Nephron (organoid): ENCODE data around the gene TEX51.

Experiments
- H3K27ac Mint-ChIP-seq, 3 experiments: 2 replicates each; pipeline ENCODE4 v1.8.0; 2020; ENCODE audit warnings: mixed read lengths in 3 of 3, mild to moderate bottlenecking in 2 of 3, moderate library complexity in 1 of 3
- H3K27me3 Mint-ChIP-seq: 2 replicates; pipeline ENCODE4 v1.8.0; 2021; ENCODE audit warnings: low read depth, mild to moderate bottlenecking, moderate library complexity, mixed read lengths
- H3K36me3 Mint-ChIP-seq: 2 replicates; pipeline ENCODE4 v1.8.0; 2020; ENCODE audit warnings: low read depth, mixed read lengths
- H3K4me1 Mint-ChIP-seq: 2 replicates; pipeline ENCODE4 v1.8.0; 2020; ENCODE audit warnings: mixed read lengths
- H3K4me3 Mint-ChIP-seq, 3 experiments: 2 replicates each; pipeline ENCODE4 v1.8.0; 2020; ENCODE audit warnings: mild to moderate bottlenecking in 3 of 3, mixed read lengths in 3 of 3, moderate library complexity in 2 of 3
- H3K9me3 Mint-ChIP-seq: 2 replicates; pipeline ENCODE4 v1.8.0; 2020; ENCODE audit warnings: mixed read lengths
- TF ChIP-seq, protein P1 (sequence below), 3 experiments: fragments of 200-600 bp; sonication (generic); IDR thresholded peaks; one replicate each; pipeline ENCODE4 v1.5.0; 2021; ENCODE audit warnings: antibody characterized with exemption in 3 of 3; ENCODE audit not compliant: unreplicated experiment in 3 of 3

Gene TEX51

DNA sequence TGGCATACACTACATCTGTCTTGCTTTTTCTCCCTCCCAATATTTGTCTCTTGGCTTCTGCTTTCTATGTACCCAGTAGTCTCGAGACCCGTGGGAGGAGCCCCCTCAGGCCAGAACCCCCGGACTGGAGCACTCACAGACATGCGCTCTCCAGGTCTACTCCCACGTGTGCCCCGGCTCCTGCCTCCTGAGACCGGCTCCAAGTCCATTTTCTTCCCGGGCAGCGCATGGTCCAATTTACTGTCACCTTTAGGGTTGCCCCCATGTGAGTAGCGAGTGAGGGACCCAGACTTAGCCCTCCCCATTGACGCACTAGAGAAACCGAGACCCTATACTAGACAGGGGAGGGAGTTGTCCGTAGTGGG lies 11.8 kb upstream of the TEX51 start:
- TF ChIP-seq, protein P1, sequence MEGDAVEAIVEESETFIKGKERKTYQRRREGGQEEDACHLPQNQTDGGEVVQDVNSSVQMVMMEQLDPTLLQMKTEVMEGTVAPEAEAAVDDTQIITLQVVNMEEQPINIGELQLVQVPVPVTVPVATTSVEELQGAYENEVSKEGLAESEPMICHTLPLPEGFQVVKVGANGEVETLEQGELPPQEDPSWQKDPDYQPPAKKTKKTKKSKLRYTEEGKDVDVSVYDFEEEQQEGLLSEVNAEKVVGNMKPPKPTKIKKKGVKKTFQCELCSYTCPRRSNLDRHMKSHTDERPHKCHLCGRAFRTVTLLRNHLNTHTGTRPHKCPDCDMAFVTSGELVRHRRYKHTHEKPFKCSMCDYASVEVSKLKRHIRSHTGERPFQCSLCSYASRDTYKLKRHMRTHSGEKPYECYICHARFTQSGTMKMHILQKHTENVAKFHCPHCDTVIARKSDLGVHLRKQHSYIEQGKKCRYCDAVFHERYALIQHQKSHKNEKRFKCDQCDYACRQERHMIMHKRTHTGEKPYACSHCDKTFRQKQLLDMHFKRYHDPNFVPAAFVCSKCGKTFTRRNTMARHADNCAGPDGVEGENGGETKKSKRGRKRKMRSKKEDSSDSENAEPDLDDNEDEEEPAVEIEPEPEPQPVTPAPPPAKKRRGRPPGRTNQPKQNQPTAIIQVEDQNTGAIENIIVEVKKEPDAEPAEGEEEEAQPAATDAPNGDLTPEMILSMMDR (IDR thresholded peaks at IDR 0.05; ENCODE audit: unreplicated experiment in 3 of 3), result no peak
- Mint-ChIP-seq H3K9me3 (no peaks in the 10 kb centered on the region), H3K4me3 (peak overlapping the region; percentile 61 to 76 (median 74)), H3K4me1 (peaks cover 37% of the 10 kb centered on the region), H3K27me3 (peaks cover 14% of the 10 kb centered on the region), H3K36me3 (no peaks in the 10 kb centered on the region), H3K27ac (peak overlapping the region; percentile 83 to 89 (median 84))

DNA sequence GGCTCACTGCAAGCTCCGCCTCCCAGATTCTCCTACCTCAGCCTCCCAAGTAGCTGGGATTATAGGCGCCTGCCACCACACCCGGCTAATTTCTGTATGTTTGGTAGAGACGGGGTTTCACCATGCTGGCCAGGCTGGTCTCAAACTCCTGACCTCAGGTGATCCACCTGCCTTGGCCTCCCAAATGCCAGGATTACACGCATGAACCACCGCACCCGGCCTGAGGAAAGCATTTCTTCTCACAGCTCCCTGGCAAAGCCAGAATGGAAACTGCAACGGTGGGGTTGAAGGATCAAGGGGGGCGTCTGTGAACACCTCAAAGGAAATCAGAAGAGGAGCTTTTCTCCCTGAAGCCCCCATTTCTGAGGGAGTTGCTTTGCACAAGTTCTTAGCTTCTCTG lies 11.2 kb upstream of the TEX51 start:
- H3K27me3 Mint-ChIP-seq, result peaks cover 16% of the 10 kb centered on the region
- no peak overlapping the region for H3K4me3 Mint-ChIP-seq
- H3K9me3 Mint-ChIP-seq, result no peaks in the 10 kb centered on the region
- peak overlapping the region in 1 of 3 experiments; percentile 84 for H3K27ac Mint-ChIP-seq
- peaks cover 41% of the 10 kb centered on the region for H3K4me1 Mint-ChIP-seq
- TF ChIP-seq, protein P1 (IDR thresholded peaks at IDR 0.05; ENCODE audit: unreplicated experiment in 3 of 3), result no peak
- H3K36me3 Mint-ChIP-seq, result no peaks in the 10 kb centered on the region

DNA sequence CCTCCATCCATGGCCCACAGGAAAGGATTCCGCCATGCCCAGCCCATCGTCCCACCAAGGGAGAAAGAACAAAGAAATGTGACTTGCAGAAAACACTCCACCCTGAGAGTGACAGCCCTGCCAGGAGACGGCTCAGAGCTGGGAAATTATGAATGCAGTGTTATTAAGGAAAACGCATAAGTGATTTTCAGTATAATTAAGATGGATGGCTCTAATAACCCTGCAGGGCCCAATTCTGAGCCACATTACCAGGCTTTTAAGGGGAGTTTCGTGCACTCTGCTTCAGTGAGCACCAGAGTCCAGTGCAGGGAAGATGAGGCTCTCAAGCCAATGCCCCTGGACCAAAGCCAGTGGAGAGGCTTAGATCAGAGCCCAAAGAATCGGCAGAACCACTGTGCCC lies 10.6 kb upstream of the TEX51 start:
- Mint-ChIP-seq H3K4me3 (no peak overlapping the region), H3K27me3 (peaks cover 17% of the 10 kb centered on the region), H3K9me3 (no peaks in the 10 kb centered on the region), H3K4me1 (peaks cover 41% of the 10 kb centered on the region), H3K27ac (peak overlapping the region in 1 of 3 experiments; percentile 1), H3K36me3 (no peaks in the 10 kb centered on the region)
- TF ChIP-seq, protein P1 (IDR thresholded peaks at IDR 0.05; ENCODE audit: unreplicated experiment in 3 of 3), result no peak

DNA sequence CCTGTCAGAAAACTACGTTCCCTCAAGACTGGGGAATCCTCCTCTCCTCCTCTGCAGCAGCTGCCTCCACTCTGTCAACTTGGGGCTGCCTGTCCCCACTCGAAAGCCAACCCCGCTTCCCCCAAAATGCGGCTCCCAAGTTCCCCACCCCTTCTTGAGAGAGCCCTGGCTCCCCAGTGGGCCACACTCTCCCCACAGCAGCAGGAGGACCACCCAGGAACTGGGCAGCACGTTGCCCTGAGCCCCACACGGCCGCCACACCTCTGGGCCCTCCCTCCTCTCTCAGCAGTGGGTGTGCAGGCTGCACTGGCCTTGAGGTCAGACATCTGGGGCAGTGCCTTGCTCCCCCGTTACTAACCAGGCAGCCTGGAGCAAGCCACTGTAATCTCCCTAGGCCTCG lies 9.6 kb upstream of the TEX51 start:
- no peak overlapping the region for H3K27ac Mint-ChIP-seq
- no peaks in the 10 kb centered on the region for H3K36me3 Mint-ChIP-seq
- peaks cover 41% of the 10 kb centered on the region for H3K4me1 Mint-ChIP-seq
- TF ChIP-seq, protein P1 (IDR thresholded peaks at IDR 0.05; ENCODE audit: unreplicated experiment in 3 of 3), result no peak
- peaks cover 22% of the 10 kb centered on the region for H3K27me3 Mint-ChIP-seq
- no peak overlapping the region for H3K4me3 Mint-ChIP-seq
- no peaks in the 10 kb centered on the region for H3K9me3 Mint-ChIP-seq

DNA sequence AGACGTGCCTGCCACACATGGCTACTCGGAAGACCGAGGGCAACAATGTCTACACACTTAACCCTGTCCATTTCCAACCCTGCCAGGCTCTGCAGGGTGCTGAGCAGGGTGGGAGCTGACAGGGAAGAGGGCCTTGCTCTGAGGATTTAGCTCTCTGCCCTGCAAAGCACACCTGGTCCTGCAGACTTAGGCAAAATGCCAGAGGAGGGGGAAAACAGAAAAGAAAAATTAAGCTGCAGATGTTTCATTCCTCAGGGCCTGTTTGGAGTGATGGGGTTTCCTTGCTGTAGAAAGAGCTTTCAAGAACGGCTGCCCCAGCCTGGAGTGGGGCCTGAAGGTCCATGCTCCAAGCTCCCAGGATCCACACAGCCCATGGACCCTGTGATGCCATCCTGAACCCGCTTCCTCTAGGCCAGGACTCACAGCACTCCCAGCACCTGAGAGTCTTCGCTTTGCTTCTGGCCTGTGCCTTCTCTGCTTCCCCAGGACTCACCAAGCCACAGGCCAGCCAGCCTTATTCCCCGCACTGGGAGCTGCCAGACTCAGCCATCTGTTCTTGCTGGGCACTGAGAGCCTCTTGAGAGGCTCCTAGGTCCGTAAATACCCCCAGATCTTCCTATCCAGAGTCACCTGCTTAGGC lies 9.1 kb upstream of the TEX51 start:
- H3K4me1 Mint-ChIP-seq, result peaks cover 41% of the 10 kb centered on the region
- TF ChIP-seq, protein P1 (IDR thresholded peaks at IDR 0.05; ENCODE audit: unreplicated experiment in 3 of 3), result no peak
- H3K36me3 Mint-ChIP-seq, result no peaks in the 10 kb centered on the region
- H3K27ac Mint-ChIP-seq, result peak overlapping the region in 1 of 3 experiments; percentile 31
- H3K9me3 Mint-ChIP-seq, result no peaks in the 10 kb centered on the region
- no peak overlapping the region for H3K4me3 Mint-ChIP-seq
- H3K27me3 Mint-ChIP-seq, result peaks cover 22% of the 10 kb centered on the region

DNA sequence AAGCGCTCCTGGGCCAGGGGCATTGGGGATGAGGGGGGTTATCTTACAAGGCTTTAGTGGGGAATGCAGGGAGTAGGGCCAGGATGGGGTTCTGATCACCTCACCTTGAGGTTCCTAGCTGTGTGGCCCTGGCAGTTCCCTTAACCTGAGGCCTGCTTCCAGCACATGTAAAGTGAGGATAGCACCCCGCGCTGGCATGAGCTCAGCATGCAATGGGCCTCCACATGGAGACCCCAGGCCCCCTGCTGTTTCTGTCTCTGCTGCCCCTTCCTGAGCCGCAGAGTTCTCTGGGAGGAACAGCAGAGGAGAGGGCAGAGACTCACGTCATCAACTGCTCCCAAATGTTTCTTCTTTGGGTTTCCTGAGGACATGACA lies 8.6 kb upstream of the TEX51 start:
- H3K36me3 Mint-ChIP-seq, result no peaks in the 10 kb centered on the region
- H3K27me3 Mint-ChIP-seq, result peaks cover 22% of the 10 kb centered on the region
- no peak overlapping the region for H3K27ac Mint-ChIP-seq
- peaks cover 41% of the 10 kb centered on the region for H3K4me1 Mint-ChIP-seq
- TF ChIP-seq, protein P1 (IDR thresholded peaks at IDR 0.05; ENCODE audit: unreplicated experiment in 3 of 3), result no peak
- no peaks in the 10 kb centered on the region for H3K9me3 Mint-ChIP-seq
- H3K4me3 Mint-ChIP-seq, result no peak overlapping the region
